Memory B cell (primary cell): ENCODE results near the gene CTSE.
"Not testable (repeated sequence)": the region's sequence is repeated elsewhere in the genome, so short reads cannot be mapped to it uniquely, and the experiment has no call there.

Experiments
- ATAC-seq: fragments of 150-1000 bp; cut with Tn5 transposase; 2 replicates; pipeline ENCODE4 v1.10.0; 2021; ENCODE audit warnings: low read depth, mild to moderate bottlenecking, moderate library complexity
- DNase-seq, 2 donors: peaks; one replicate each; pipeline ENCODE4 v3.0.0; 2022; ENCODE audit warnings: low spot score in 2 of 2
- H3K27ac Mint-ChIP-seq: one replicate; pipeline ENCODE4 v1.8.0; 2022; ENCODE audit warnings: mild to moderate bottlenecking, moderate library complexity, mixed read lengths
- H3K27me3 Mint-ChIP-seq: one replicate; pipeline ENCODE4 v1.8.0; 2022; ENCODE audit warnings: mixed read lengths
- H3K36me3 Mint-ChIP-seq: one replicate; pipeline ENCODE4 v1.8.0; 2022; ENCODE audit warnings: mild to moderate bottlenecking, mixed read lengths
- H3K4me1 Mint-ChIP-seq: one replicate; pipeline ENCODE4 v1.8.0; 2022; ENCODE audit warnings: mixed read lengths
- H3K4me3 Mint-ChIP-seq: one replicate; pipeline ENCODE4 v1.8.0; 2022; ENCODE audit warnings: mild to moderate bottlenecking, moderate library complexity, mixed read lengths
- H3K9me3 Mint-ChIP-seq: one replicate; pipeline ENCODE4 v1.8.0; 2022; ENCODE audit warnings: mixed read lengths

Gene CTSE

DNA sequence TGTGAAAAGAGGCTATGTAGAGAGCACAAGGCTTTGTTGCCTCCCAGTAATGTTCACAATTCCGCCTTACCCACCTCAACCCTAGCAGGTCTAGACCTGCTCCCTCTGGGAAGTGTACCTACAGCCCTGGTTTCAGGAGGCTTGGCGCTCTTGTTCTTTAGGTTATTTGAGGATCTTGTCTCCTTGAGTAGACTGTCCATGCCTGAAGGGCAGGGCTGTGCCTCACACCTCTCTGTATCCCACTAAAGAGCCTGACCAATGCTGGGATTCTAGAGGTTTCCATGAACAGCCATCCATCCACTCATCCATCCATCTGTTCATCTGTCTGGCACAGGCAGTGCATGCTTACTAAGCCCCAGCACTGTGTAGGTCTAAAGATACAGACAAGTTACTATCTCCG is 21.5 kb downstream of the CTSE start:
- Mint-ChIP-seq H3K27ac (no peak overlapping the region), H3K4me1 (peaks cover 10% of the 10 kb centered on the region), H3K27me3 (peaks cover 10% of the 10 kb centered on the region)

DNA sequence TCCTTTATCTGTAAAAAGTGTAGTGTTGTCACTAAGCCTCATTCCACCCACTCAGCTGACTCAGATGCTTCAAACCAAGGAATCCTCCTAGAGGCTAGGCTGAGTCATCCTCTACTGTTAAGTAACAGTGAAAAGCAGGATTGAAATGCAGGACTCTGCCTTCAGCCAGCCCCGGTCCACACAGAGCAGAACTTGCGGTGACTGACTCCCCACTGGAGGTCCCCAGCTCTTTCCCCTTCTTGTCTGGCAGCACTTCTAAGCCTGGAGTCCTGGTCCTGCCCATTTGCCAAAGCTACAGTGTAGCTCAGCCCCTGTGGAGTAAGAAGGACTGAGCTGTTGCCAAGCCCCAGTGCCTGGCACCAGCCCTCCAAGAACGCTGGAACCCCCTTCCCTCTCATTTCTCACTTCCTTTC is 22.2 kb downstream of the CTSE start:
- no peak for ATAC-seq
- no peak overlapping the region for H3K27ac Mint-ChIP-seq

More for the DNA sequence above, 21.5 kb downstream of the CTSE start:
- Mint-ChIP-seq H3K4me3 (no peak overlapping the region), H3K9me3 (peaks cover 2% of the 10 kb centered on the region), H3K36me3 (no peaks in the 10 kb centered on the region)
- ATAC-seq (no peak), DNase-seq (no peak)

DNA sequence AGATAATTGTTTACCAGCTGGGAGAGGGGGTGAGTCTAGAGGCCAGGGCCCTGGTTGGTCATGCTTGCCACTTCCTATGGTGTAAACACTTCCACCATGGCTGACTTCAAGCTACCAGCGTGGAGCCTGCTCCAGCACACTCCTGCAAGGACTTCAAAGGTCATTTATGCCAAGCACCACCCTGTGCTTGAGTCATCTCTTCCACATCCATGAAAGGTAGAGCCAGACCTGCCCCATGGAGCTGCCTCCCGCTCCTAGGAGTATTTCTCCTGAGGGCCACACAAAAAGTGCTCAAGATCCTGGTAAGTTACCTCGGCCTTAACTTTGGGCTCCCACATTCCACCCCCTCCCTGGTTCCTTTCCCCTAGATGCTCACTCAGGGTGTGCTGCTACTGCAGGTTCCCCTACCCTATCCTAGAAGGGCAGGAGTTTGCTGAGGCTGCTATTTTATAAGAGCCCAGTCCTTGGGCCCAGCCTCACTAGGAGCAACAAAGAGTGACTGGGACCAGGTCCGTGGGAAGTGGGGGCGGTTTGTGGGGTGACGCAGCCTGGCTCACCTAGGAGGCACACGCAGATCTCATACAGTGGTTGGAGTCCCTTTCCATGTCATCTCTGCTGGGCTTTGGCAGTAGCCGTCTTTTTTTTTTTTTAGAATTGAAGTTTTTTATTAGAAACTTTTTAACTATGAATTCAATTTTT is 22.9 kb downstream of the CTSE start:
- Mint-ChIP-seq H3K4me1 (peaks cover 15% of the 10 kb centered on the region), H3K27ac (no peak overlapping the region), H3K27me3 (peaks cover 10% of the 10 kb centered on the region), H3K4me3 (no peak overlapping the region), H3K9me3 (peaks cover 3% of the 10 kb centered on the region), H3K36me3 (peaks cover 2% of the 10 kb centered on the region)
- DNase-seq, result no peak
- no peak for ATAC-seq

More for the DNA sequence above, 22.2 kb downstream of the CTSE start:
- H3K9me3 Mint-ChIP-seq, result peaks cover 3% of the 10 kb centered on the region
- DNase-seq, result no peak
- peaks cover 10% of the 10 kb centered on the region for H3K27me3 Mint-ChIP-seq
- no peak overlapping the region for H3K4me3 Mint-ChIP-seq
- peaks cover 1% of the 10 kb centered on the region for H3K36me3 Mint-ChIP-seq
- peaks cover 15% of the 10 kb centered on the region for H3K4me1 Mint-ChIP-seq

DNA sequence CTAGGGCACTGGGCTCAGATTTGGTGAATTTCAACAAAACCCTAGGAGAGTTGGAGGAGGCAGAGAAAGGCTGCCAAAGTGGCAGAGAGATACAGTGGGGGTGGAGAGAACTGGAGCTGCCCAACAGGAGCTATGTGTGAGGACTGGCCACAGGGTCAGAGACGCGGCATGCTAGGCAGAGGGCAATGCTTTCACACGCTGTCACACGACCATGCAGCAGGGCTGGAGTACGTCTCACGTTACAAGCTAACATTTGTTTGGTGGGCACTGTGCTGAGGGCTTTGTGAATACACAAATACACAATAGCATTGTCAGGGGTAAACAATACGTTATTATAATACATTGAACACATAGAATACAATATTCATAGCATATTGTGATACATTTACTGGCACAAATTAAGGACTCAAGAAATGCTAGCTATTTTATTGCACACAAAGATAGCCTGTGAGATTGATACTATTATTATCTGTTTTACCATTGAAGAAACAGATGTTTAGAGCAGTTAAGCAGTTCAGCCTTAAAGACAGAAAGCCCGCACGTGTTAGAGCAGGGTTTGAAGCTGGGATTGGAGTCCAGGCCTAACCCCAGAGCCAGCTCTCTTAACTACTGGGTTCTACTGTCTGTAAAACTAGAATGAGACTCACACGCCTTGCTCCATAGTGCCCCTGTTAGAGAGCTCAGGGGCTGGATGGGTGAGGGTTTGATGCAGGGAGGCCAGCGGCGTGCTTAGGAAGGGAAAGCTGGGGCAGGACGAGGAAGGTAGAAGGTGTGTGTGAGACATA is 25.0 kb downstream of the CTSE start:
- Mint-ChIP-seq H3K4me1 (peaks cover 5% of the 10 kb centered on the region), H3K9me3 (peaks cover 3% of the 10 kb centered on the region), H3K36me3 (peaks cover 2% of the 10 kb centered on the region), H3K4me3 (no peak overlapping the region), H3K27me3 (no peaks in the 10 kb centered on the region), H3K27ac (no peak overlapping the region)
- DNase-seq (no peak), ATAC-seq (no peak)

- H3K36me3 Mint-ChIP-seq, H3K4me1 Mint-ChIP-seq, ATAC-seq, DNase-seq, H3K27ac Mint-ChIP-seq, H3K4me3 Mint-ChIP-seq, H3K27me3 Mint-ChIP-seq, H3K9me3 Mint-ChIP-seq: not testable (repeated sequence)
These were observed 27.1 kb downstream of the CTSE start for GRCh38 chr1:205996641-205997040.

GRCh38 chr1:205994346-205994745 is 29.3 kb downstream of the CTSE start:
- no peak overlapping the region for H3K27ac Mint-ChIP-seq
- DNase-seq (no peak), ATAC-seq (no peak)
- H3K27me3 Mint-ChIP-seq, result peaks cover 11% of the 10 kb centered on the region
- peaks cover 10% of the 10 kb centered on the region for H3K4me1 Mint-ChIP-seq
- H3K9me3 Mint-ChIP-seq, result peaks cover 3% of the 10 kb centered on the region
- H3K4me3 Mint-ChIP-seq, result no peak overlapping the region
- peaks cover 2% of the 10 kb centered on the region for H3K36me3 Mint-ChIP-seq

DNA sequence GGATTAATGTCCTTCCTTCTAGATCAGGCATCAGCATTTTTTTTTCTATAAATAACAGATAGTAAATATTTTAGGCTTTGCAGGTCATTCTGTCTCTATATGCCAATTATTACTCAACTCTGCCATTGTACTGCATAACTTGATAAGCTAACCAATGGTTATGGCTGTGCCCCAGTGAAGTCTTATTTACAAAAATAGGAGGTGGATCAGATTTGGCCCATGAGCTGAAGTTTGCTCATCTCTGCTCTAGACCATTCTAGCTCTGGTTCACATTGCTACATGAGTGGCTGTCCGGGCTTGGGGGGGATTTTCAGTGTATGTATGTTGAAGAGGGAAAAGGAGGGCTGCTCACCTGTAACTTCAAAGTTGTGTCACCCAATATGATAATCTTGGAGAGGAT is 30.6 kb downstream of the CTSE start:
- no peak for ATAC-seq
- Mint-ChIP-seq H3K9me3 (peaks cover 3% of the 10 kb centered on the region), H3K36me3 (peaks cover 2% of the 10 kb centered on the region), H3K27me3 (peaks cover 11% of the 10 kb centered on the region), H3K4me1 (peaks cover 10% of the 10 kb centered on the region), H3K4me3 (no peak overlapping the region), H3K27ac (no peak overlapping the region)
- DNase-seq, result no peak

- H3K27me3 Mint-ChIP-seq, result peaks cover 11% of the 10 kb centered on the region
- H3K9me3 Mint-ChIP-seq, result peaks cover 3% of the 10 kb centered on the region
- H3K4me1 Mint-ChIP-seq, result peaks cover 10% of the 10 kb centered on the region
- H3K27ac Mint-ChIP-seq, result no peak overlapping the region
- H3K36me3 Mint-ChIP-seq, result peaks cover 2% of the 10 kb centered on the region
- DNase-seq, result no peak
- ATAC-seq, result no peak
- H3K4me3 Mint-ChIP-seq, result no peak overlapping the region
These were observed 31.3 kb downstream of the CTSE start for GRCh38 chr1:205992218-205992882.

- DNase-seq (no peak), ATAC-seq (no peak)
- Mint-ChIP-seq H3K36me3 (no peaks in the 10 kb centered on the region), H3K27ac (no peak overlapping the region), H3K27me3 (peaks cover 11% of the 10 kb centered on the region), H3K4me3 (no peak overlapping the region), H3K9me3 (no peaks in the 10 kb centered on the region), H3K4me1 (peaks cover 5% of the 10 kb centered on the region)
These were observed 32.5 kb downstream of the CTSE start for GRCh38 chr1:205991237-205991636.

- Mint-ChIP-seq H3K4me1 (peaks cover 5% of the 10 kb centered on the region), H3K4me3 (no peak overlapping the region), H3K27me3 (peaks cover 11% of the 10 kb centered on the region), H3K27ac (no peak overlapping the region), H3K9me3 (no peaks in the 10 kb centered on the region), H3K36me3 (no peaks in the 10 kb centered on the region)
- ATAC-seq, result no peak
- no peak for DNase-seq
These were observed 33.5 kb downstream of the CTSE start for GRCh38 chr1:205990226-205990625.

- H3K4me1 Mint-ChIP-seq, result peaks cover 5% of the 10 kb centered on the region
These were observed 33.9 kb downstream of the CTSE start for GRCh38 chr1:205989786-205990185.

DNA sequence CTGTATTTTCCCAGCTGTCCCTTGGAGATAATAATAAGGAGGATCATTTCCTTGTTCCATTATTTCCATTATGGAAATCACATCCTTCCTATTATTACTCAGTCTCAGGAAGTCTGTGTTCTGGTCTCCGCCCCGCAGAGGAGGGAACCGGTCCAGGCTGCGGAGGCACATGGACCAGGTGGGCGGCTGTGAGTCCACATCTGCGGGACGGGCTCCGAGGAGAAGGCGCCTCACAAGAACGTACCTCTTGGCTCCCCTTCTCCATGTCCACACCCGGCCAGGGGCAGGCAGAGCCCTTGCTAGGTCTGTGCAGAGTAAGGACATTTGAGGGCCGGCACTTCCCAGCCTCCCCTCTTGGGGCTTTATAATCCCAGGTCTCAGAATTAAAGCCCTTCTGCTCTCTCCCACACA is 35.1 kb downstream of the CTSE start:
- ATAC-seq (no peak), DNase-seq (no peak)
- Mint-ChIP-seq H3K9me3 (no peaks in the 10 kb centered on the region), H3K36me3 (no peaks in the 10 kb centered on the region), H3K27me3 (peaks cover 11% of the 10 kb centered on the region), H3K27ac (no peak overlapping the region), H3K4me3 (no peak overlapping the region), H3K4me1 (peaks cover 5% of the 10 kb centered on the region)

More at GRCh38 chr1:205989786-205990185, 33.9 kb downstream of the CTSE start:
- Mint-ChIP-seq H3K27ac (no peak overlapping the region), H3K36me3 (no peaks in the 10 kb centered on the region), H3K4me3 (no peak overlapping the region), H3K9me3 (no peaks in the 10 kb centered on the region), H3K27me3 (peaks cover 11% of the 10 kb centered on the region)
- ATAC-seq (no peak), DNase-seq (no peak)

DNA sequence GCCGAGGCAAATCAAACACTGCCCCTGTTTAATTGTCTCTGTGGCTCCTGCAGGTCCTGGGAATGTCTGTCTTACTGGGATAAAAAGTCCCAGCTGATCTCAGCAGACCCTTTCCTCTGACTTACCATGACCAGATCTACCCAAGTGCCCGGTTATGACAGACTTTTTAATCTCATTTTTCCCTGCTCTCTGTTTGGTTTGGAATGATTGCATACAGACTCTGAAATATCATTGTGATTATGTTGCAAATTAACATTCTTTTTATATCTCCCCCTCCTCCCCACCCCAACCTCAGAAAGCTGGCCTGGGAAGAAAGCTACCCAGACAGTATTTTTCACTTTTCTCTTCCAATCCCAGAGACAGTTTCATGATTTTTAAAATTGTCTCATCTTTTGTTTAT is 36.8 kb downstream of the CTSE start:
- no peak for ATAC-seq

GRCh38 chr1:205986292-205986691 is 37.4 kb downstream of the CTSE start:
- ATAC-seq, result no peak
- H3K36me3 Mint-ChIP-seq, result peaks cover 3% of the 10 kb centered on the region
- H3K27me3 Mint-ChIP-seq, result peaks cover 7% of the 10 kb centered on the region

More for the DNA sequence above, 36.8 kb downstream of the CTSE start:
- Mint-ChIP-seq H3K27ac (no peak overlapping the region), H3K4me1 (peaks cover 5% of the 10 kb centered on the region), H3K9me3 (peaks cover 1% of the 10 kb centered on the region), H3K36me3 (peaks cover 2% of the 10 kb centered on the region), H3K27me3 (peaks cover 9% of the 10 kb centered on the region), H3K4me3 (no peak overlapping the region)
- DNase-seq, result no peak

More at GRCh38 chr1:205986292-205986691, 37.4 kb downstream of the CTSE start:
- Mint-ChIP-seq H3K27ac (no peak overlapping the region), H3K9me3 (peaks cover 1% of the 10 kb centered on the region), H3K4me3 (no peak overlapping the region), H3K4me1 (peaks cover 3% of the 10 kb centered on the region)
- DNase-seq, result no peak
